Measurements from ENCODE around the gene BEND3.
A peak's percentile ranks its signal among the peaks of the same experiment; 100 is the strongest.
"Not testable (repeated sequence)": the region's sequence is repeated elsewhere in the genome, so short reads cannot be mapped to it uniquely, and the experiment has no call there.

Gene BEND3

DNA sequence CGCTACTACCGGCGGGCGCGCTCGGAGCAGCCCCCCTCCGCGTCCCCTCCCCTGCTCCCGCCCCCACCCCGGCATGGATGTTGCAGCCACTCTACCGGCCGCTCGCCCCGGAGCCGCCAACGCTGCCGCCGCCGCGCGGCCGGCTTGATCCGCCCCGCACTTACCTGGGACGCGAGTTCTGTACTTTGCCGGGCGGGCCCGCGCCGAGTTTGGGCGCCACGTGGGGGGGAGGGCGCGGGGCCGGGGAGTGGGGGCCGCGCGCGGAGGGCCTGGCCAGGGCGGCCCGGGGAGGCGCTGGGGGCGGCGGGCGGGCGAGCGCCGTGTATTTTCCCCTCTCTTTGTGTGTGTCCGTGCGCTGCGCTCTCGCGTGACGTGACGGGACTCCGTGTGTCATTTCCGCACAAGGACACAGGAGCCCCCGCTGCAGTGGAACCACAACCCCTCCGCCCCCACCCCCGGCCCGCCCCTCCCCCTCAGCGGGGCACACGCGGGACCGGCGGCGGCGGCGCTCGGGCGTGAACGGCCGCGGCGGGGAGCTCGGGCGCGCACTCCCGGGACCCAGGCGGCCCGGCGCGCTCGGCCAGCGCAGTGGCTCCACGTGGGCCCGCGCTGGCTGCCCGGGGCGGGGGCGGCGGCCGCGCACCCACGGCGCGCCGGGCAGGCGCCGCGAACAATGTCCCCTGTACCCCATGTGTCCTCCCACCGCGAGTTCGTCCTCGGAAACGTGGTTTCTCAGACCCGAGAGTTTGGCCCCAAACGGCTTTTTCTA lies at the start of gene BEND3:
Gene BEND3 (minus strand): TSS at position 590 of the 769 bp plus-strand sequence. CDS start 16,230 bp downstream, outside the sequence.
- DNase-seq = peak; percentile 80

DNA sequence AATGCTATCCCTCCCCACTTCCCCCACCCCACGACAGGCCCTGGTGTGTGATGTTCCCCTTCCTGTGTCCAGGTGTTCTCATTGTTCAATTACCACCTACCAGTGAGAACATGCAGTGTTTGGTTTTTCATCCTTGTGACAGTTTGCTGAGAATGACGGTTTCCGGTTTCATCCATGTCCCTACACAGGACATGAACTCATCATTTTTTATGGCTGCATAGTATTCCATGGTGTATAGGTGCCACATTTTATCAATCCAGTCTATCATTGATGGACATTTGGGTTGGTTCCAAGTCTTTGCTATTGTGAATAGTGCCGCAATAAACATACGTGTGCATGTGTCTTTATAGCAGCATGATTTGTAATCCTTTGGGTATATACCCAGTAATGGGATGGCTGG lies 49.0 kb upstream of the BEND3 start:
- not testable (repeated sequence) for DNase-seq

DNA sequence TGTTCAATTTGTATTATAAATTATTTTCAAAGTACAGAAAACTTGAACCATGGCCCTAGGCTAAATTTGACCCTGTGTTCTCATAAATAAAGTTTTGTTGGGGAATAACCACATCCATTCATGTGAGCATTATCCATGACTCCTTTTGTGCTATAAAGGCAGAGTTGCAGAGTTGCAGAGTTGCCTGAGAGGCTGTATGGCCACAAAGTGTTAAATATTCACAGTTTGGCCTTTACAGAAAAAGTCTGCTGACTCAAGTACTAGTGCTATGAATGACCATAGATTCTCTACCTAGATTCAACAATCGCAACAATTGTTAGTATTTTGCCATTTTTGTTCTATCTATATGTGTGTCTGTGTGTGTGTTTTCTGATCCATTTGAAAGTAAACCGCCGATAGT lies 46.2 kb upstream of the BEND3 start:
- no peak for DNase-seq

DNA sequence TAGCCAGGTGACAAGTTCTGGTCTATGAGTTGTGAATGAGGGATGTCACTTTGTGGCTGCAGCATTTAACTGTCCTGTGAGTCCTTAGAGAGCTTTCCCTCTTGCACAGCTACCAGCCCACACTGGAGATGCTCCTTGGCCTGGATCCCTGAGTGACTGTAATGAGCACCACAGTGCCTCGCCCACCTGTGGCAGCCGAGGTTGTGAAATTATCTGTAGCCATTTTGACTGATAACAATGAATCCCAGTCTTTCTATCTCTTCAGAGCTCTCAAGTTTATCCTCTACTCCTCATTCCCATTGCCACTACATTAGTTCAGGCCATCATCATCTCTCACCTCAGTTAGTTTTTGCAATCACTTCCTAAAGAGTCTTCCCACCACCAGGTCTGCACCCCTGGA lies 41.3 kb upstream of the BEND3 start:
- DNase-seq = no peak

DNA sequence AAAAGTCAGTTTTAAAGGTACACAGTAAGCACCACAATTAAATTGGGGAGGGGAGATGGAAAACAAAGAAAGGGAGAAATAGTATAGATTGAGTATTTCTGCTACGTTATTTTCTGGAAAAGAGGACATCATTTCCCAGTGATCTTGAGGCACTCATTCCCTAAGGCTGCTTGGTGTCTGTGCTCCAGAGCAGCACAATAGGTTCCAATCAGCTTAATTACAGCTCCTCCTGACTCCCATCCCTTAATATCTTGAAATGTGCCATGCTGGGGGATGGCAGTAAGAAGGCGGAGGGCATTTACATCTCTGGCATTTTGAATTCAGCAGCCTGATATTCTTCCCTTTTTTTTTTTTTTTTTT lies 39.5 kb upstream of the BEND3 start:
- no peak for DNase-seq

DNA sequence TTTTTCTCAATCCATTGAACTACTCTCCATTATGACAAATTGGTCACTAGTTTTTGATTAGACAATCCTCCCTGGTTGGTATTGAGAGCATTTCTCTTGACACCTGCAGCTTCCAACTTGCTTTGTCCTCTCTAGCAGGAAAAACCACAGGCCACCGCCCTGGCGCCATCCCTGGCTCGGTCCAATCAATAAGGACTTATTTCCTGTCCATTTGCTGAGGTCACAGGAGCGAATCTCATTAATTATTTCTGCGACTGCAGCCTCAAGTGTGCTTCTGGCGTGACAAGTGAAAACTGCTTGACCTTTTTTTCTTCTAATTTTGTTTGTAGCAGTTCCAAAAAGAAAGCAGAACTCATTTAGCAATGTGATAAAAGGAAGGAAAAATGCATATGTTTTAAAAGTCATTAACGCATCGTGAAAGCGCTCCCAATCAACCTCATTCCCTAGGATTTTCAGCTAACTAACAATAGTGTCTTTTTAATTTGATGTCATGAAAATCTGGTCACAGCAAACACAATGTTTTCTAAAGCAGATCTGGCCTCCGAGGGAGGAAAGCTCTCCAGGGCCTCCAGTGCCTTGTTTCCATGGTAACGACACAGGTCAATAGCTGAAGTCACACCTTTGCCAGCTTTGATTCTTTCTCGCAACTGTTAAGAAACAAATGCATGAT lies 39.0 kb upstream of the BEND3 start:
- DNase-seq = no peak

DNA sequence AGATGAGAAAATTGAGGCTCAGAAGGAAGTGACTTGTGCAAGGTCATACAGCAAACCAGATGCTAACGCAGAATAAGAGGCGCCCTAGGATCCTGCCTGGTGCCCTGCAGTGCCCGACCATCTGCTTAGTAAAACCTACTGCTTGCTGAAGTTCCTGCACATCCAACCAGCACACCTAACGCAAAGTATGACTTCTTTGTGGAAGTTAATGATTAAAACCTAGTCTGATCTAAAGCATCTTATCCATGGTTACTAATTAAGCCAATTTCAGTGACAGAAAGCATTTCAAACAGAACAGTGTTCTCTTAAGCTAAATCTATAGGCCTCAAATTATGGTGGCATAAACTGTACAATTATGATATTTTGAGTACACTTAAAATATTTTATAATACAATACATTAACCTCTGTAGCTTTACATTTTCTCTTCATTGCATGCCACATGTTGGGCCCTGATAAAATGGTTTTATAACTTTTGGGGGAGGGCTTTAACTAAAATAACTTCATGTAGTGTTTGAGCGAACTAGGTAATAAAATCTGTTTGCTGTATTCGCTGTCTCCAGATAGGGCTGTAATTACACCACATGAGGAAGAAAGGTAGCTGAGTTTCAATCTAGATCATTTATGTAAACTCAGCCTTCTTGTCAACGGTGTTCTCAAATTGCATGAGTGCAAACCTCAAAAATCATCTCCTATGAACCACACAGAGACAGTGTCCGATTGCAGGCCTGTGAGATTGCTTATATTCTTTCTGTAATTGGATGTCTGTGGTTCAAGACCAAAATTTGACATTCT lies 37.5 kb upstream of the BEND3 start:
- DNase-seq = no peak

DNA sequence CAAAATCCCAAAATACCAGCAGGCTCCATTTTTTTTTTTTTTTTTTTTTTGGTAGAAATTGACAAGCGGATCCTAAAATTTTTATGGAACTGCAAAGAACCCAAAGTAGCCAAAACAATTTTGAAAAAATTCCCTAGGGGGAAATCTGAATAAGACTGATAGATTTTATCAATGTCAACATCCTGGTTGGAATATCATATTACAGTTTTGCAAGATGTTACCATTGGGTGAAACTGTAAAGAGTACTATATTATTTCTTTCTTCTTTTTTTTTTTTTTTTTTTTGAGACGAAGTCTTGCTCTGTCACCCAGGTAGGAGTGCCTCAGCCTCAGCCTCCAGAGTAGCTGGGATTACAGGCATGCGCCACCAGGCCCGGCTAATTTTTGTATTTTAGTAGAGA lies 29.4 kb upstream of the BEND3 start:
- no peak for DNase-seq

DNA sequence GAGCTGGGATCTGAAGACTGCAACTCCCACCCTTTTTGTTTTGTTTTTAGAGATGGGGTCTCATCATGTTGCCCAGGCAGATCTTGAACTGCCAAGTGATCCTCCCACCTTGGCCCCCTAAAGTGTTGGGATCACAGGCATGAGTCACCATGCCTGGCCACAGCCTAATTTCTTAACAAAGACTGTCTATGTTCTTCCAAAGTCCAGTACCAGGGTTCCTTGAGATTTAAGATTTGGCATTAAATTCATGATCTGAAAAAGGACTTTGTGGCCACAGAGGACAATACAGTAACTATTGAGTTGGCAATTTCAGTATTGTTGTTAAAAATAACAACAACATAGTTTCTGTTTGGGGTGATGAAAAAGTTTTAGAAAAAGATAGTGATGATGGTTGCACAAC lies 28.7 kb upstream of the BEND3 start:
- no peak for DNase-seq

DNA sequence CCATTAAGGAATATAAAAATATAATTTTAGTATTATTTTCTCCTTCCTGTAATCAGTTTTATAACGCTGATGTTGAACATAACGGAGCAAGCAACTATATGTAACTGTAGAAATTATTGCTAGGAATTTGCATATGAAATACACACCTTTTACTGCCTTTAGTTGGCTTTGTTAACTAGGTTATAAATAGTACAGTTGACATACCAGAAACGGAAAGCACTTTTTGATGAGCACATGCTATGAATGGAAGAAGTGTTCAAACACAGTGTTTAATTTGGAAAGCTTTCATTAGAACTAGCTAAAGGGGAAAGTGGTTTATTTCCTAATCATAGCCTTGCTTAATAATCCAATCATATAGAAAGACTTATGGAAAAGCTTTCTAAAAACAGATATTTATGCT lies 25.3 kb upstream of the BEND3 start:
- no peak for DNase-seq

DNA sequence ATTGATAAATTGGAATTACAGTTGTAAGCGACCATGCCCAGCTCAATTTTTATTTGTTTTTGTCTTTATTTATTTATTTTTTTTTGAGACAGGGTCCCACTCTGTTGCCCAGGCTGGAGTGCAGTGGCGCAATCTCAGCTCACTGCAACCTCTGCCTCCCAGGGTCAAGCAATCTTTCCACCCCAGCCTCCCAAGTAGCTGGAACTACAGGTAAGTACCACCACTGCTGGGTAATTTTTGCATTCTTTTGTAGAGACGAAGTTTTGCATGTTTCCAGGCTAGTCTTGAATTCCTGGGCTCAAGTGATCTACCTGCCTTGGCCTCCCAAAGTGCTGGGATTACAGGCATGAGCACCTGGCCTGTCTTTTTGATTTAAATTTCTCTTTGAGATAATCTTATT lies 21.0 kb upstream of the BEND3 start:
- not testable (repeated sequence) for DNase-seq

DNA sequence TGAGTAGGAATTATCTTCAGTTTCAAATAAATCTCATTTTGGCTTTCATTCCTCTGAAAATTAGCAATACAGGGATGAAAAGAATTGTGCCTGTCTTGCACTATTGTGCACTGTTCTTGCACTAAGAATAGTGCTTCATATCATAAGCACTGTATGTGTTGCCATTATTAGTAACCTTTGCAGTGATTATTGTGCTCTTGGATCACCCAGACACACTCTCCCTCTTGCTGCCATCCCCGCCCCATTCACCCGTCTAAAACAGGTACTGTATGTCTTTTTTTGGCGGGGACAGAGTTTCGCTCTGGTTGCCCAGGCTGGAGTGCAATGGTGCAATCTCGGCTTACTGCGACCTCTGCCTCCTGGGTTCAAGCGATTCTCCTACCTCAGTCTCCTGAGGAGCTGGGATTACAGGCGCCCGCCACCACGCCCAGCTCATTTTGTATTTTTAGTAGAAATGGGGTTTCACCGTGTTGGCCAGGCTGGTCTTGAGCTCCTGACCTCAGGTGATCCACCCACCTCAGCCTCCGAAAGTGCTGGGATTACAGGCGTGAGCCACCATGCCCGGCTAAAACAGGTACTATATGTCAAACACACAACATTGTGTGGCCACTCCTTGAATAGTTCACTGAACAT lies 19.8 kb upstream of the BEND3 start:
- DNase-seq = not testable (repeated sequence)

DNA sequence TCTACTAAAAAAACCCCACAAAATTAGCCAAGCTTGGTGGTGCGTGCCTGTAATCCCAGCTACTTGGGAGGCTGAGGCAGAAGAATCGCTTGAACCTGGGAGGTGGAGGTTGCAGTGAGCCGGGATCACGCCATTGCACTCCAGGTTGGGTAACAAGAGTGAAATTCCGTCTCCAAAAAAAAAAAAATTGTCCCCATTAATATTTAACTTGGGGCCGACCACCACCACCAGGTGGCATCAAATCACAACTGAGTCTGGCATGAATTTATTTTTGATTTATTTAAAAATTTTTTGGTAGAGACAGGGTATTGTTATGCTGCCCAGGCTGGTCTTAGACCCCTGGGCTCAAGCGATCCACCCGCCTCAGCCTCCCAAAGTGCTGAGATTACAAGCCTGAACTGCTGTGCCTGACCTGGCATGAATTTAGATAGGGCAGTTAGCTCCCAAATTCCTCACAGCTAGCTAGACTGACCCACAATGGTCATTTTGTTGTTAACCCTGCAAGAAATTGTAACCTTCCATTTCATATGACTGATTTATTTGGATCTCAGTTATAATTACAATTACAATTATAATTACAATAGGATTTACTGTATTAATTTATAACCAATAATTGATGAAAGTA lies 17.1 kb upstream of the BEND3 start:
- DNase-seq = no peak

DNA sequence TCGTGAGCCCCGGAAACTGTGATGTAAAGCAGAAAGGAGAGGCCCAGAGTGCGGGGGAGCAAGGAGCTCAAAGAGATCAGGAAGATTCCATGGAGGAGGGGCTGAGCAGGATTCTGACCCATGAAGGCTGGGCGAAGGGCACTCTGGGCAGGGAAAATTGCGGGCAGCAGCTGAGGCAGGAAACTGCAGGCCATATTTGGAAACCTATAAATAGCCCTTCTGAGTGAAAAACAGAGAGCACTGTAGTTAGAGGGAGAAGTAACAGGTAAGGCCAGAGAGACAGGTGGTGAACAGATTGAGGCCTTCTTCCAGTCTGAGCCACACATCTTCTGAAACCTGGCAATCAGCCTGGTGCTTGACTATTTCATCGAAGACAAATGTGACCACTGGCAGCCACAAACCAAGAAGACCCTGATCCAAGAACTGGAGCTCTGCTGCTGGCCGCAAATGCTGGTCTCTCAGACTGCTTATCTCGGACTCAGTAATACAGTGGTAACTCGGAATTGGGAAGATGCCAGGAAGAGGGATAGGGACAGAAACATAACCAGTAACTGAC lies 14.1 kb upstream of the BEND3 start:
- DNase-seq = no peak

DNA sequence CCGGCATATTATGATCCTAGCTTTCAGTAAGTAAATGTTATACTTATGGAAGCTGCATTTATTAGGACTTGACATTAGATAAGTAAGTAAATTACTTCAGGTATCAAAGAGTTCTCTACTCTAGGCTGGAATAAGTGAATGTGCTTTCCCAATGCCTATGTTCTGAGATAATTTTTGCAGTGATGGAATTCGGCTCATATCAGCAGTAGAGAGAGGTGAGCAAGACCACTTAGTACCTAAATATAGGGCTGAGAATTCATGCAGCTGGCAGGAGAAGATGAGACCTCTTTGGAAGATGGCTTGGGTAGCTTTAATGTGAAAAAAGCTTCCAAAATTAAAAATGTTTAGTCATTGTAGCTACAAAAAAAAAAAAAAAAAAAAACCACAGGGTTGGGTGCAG lies 13.3 kb upstream of the BEND3 start:
- DNase-seq = no peak

DNA sequence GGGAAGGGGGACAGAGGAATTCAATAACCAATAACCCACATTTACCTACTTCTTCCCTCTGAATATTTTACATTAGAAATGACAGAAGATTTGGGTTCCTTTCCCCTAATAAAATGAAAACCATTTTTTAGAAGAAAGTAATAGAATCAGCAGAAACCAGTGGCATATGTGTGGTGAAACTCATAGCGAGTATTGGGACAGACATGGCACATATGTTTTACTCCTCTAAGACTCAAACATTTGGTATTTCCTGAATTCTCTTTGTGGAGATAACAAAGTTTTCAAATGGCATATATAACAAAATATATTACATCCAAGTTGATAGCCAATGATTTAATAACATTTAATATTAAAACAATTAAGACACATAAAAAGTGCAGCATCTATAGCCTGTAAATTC lies 12.9 kb upstream of the BEND3 start:
- no peak for DNase-seq

DNA sequence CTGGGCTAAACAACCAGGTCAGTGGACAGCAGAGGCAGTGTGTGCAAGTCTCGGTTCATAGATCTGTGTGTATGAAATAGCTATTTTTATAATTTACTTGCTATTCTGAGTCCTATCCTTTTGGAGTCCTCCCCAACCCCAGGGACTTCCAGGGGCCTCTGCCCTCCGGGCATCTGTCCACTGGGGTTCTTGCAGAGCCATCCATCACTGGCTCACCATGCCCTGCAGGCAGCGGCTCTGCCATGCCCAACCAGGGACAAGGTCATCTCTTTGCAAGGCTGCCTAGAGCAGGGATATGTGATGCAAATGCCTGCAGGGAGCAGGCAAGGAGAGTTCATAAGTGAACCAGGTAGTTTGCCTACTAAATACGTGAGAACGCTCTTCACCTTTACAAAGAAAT lies 10.5 kb upstream of the BEND3 start:
- DNase-seq = no peak

DNA sequence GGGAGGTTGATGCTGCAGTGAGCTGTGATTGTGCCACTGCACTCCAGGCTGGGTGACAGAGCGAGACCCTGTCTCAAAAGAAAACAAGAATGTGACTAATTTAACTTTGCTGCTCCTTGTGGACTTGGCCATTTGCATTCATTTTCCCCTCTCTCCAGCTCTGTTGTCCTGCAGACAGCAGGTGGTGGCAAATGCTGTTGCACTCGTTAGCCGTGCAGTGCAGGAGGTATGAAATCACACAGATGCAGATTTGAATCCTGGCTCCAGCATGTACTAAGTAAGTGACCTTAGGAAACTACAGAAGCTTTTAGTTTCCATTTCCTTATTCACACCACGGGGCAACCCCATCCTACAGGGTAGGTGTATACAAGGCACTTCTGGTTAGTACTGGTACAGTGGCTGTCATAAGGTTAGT lies 9.6 kb upstream of the BEND3 start:
- DNase-seq = no peak

DNA sequence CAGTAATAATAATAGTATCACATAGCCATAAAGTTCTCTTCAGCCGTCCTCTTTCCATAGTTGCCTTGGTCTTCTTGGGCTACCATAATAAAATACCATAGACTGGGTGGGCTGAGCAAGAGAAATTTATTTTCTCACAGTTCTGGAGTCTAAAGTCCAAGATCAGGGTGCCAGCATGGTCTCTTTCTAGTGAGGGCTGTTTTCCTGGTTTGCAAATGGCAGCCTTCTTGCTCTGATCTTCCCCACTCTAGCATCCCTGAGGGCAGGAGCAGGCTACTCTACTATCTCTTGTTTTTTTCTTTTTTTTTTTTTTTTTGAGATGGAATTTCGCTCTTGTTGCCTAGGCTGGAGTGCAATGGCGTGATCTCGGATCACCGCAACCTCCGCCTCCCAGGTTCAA lies 8.2 kb upstream of the BEND3 start:
- DNase-seq = no peak

DNA sequence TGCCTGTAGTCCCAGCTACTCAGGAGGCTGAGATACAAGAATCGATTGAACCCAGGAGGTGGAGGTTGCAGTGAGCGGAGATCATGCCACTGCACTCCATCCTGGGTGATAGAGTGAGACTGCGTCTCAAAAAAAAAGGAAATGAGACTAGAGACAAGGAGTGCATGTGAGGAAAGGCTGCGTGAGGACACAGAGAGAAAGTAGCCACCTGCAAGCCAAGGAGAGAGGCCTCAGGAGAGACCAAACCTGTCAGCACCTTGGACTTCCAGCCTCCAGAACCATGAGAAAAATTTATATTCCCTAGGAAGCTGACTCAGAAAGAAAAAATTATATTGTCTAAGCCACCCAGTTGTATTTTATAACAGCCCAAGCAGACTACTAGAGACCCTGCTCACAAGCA lies 7.4 kb upstream of the BEND3 start:
- no peak for DNase-seq

DNA sequence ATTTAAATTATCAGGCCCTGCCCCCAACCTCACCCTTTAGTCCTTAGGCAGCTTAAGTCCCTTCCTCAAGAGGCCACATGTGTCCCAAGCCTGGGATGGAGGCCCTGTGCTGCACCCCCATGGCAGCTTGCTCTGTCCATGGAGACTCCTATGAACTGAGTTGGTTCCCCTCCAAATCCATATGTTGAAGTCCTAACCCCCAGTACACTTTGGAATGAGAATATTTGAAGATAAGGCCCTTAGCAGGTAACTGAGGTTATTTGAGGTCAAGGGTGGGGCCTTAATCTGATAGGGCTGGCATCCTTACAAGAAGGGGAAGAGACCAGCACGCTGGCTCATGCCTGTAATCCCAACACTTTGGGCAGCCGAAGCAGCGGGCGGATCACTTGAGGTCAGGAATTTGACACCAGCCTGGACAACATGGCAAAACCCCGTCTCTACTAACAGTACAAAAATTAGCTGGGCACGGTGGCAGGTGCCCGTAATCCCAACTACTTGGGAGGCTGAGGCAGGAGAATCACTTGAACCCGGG lies 6.7 kb upstream of the BEND3 start:
- no peak for DNase-seq

DNA sequence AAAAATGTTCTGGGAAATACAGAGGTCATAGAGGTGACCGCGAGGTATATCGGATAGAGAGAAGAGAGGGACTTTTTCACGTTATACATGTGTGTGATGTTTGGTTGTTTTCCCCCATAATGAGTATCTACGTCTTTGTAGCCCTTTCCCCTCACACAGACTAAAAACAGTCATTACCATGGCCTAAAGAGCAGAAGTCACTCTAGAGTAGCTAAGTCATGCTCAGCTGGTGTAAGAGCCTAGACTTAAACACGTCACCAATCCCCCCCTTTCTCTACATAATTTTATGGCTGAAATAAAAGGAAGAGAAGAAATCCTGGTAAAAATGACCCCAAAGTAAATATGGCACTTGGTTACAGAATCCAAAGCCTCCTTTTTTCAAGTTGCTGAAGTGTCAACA lies 6.0 kb upstream of the BEND3 start:
- no peak for DNase-seq

All from right forelimb (tissue), 1 donor.